Amniotic stem cell (primary cell): ENCODE data around the gene ALPG.
"Not testable (repeated sequence)": the region's sequence is repeated elsewhere in the genome, so short reads cannot be mapped to it uniquely, and the experiment has no call there.

ENCODE experiments used
- DNase-seq: peaks from one replicate; lab custom pipeline; 2025; lab: John Stamatoyannopoulos, UW

ALPG gene

DNA sequence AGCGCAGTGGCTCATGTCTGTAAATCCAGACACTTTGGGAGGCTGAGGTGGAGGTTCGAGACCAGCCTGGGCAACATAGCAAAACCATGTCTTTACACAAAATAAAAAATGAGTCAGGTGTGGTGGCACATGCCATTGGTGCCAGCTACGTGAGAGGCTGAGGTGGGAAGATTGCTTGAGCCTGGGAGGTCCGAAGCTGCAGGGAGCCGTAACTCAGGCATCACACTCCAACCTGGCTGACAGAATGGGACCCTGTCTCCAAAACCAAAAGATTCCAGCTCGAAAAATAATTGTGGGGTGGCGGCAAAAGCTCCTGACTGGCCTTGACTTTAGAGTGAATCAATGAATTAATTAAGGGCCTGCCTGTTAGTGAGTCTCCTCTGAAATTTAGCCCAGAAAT lies 29.3 kb upstream of the ALPG start:
- DNase-seq = no peak

DNA sequence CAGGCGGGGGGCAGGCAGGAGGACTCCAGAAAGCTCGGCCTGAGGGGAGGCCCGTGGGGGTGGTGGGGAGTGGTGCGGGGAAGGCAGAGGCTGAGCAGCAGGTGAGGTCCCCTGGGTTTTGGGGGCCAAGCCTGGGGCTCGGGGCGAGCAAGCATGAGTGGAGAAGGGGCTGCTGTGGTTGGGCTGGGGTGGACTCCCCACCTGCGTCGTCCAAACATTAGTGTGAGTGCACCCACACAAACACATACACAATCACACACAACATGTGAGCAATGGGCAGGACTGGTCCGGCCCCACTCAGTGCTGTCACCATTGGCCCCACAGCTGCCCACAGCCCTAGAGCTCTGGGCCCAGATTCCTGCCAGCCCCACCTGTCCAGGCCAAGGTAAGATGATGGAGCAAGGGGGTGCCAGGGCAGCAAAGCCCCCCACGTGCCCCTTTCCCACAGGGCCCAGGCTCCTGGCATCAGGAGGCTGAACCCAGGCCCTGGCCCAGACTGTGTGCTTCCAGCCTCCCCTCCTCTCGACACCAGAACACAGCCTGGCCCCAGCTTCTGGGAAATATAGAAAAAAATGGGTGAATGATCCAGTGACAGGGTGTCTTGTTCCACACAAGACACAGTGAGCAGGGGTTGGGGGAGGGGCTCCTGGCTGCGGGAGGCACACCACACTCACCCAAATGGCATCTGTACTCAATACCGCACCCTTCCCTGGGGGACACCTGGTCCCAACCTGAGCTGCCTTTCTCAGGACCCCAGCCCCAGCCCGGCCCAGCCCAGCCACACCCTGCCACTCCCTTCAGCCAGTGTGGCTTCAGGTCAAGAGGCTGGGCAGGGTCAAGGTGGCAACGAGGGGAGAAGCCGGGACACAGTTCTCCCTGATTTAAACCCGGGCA lies 28.6 kb upstream of the ALPG start:
- DNase-seq = no peak

DNA sequence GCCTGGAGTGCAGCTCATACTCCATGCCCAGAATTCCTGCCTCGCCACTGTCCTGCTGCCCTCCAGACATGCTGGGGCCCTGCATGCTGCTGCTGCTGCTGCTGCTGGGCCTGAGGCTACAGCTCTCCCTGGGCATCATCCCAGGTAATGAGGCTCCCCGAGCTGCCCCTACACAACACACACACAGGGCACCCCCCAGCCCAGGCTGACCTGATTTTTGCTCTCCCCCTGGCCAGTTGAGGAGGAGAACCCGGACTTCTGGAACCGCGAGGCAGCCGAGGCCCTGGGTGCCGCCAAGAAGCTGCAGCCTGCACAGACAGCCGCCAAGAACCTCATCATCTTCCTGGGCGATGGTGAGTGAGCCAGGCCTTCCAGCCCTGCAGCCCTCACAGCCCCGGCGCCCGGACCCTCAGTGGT lies 27.9 kb upstream of the ALPG start, which contains the start of gene ALPP:
ALPP (plus strand) TSS at position 17 of the 417 bp plus-strand sequence; CDS start at position 69, 52 bp downstream.
- not testable (repeated sequence) for DNase-seq

DNA sequence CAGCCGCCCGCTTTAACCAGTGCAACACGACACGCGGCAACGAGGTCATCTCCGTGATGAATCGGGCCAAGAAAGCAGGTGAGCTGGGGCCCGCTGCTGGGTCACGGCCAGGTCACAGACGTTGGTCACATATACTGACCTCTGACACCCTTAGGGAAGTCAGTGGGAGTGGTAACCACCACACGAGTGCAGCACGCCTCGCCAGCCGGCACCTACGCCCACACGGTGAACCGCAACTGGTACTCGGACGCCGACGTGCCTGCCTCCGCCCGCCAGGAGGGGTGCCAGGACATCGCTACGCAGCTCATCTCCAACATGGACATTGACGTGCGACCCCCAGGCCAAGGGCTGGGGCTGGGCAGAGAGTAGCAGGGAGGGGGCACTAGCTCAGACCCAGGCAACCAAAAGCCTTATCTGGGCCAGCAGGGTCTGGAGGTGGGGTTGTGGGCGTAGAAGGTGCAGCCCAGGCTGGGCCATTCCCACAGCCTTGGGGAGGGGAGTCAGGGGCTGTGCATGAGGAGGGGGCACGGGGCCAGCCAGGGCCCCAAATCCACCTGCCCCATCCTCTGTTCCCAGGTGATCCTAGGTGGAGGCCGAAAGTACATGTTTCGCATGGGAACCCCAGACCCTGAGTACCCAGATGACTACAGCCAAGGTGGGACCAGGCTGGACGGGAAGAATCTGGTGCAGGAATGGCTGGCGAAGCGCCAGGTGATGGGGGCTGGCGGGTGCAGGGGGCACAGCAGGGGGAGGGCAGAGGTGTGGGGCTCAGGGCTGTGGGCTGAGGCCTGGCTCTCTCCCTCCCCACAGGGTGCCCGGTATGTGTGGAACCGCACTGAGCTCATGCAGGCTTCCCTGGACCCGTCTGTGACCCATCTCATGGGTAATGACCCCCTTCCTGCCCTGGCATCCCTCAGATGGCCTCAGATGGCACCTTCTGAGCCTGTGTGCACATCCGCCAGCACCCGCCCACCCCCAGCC lies 26.7 kb upstream of the ALPG start:
- not testable (repeated sequence) for DNase-seq

DNA sequence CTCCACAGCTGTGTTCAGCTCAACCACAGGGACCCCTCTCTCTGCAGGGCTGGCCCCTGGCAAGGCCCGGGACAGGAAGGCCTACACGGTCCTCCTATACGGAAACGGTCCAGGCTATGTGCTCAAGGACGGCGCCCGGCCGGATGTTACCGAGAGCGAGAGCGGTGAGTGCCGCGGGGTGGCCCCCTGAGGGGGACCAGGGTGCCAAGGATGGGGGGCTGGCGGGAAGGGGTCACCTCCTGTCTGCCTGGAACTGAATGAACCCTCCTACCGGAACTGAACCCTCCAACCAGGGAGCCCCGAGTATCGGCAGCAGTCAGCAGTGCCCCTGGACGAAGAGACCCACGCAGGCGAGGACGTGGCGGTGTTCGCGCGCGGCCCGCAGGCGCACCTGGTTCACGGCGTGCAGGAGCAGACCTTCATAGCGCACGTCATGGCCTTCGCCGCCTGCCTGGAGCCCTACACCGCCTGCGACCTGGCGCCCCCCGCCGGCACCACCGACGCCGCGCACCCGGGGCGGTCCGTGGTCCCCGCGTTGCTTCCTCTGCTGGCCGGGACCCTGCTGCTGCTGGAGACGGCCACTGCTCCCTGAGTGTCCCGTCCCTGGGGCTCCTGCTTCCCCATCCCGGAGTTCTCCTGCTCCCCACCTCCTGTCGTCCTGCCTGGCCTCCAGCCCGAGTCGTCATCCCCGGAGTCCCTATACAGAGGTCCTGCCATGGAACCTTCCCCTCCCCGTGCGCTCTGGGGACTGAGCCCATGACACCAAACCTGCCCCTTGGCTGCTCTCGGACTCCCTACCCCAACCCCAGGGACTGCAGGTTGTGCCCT lies 25.2 kb upstream of the ALPG start:
- not testable (repeated sequence) for DNase-seq

DNA sequence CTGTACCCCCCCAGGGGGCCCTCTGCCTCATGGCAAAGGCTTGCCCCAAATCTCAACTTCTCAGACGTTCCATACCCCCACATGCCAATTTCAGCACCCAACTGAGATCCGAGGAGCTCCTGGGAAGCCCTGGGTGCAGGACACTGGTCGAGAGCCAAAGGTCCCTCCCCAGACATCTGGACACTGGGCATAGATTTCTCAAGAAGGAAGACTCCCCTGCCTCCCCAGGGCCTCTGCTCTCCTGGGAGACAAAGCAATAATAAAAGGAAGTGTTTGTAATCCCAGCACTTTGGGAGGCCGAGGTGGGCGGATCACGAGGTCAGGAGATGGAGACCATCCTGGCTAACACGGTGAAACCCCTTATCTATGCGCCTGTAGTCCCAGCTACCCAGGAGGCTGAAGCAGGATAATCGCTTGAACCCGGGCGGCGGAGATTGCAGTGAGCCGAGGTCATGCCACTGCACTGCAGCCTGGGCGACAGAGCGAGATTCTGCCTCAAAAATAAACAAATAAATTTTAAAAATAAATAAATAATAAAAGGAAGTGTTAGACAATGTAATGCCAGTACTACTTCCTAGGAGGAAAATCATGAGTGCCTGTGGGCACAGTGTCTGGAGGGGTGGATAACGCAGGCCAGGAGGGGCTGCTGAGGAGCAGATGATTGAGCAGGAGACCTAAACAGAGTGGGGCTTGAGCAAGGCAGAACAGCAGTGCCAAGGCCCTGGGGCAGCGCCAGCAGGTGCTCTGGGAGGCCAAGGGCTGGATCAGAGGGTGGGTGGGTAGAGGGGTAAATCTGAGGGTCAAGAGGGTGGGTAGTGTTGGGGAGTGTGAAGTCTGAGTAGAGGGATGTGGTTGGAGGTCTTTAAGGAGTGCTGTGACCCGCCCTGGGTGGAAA lies 24.1 kb upstream of the ALPG start:
- no peak for DNase-seq

DNA sequence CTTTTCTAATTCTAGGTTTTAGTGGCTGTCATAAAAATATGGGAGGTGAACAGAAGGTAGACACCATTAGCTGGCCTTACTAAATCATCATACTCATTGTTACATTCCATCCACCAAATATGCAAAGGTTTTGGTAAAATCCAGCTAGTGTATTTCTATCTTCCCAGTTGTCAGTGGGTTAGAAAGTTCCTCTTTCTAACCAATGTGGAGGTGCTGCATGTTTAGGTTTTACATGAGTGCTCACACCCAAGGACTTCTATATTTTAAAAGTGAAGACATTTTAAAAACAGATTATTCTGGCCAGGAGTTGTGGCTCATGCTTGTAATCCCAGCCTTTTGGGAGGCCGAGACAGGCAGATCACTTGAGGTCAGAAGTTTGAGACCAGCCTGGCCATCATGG lies 22.2 kb upstream of the ALPG start:
- DNase-seq = no peak

DNA sequence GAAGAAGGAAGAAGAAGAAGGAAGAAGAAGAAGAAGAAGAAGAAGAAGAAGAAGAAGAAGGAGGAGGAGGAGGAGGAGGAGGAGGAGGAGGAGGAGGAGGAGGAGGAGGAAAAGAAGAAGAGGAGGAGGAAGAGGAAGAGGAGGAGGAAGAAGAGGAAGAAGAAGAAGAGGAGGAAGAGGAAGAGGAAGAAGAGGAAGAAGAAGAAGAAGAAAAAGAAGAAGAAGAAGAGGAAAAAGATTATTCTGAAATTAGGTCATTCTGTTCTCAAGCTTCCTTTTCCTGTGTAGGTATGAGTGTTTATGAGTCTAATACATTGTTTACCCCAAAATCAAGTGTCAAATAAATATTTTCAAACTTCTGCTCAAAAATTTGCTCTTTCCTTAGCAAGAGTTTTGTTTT lies 21.6 kb upstream of the ALPG start:
- not testable (repeated sequence) for DNase-seq

DNA sequence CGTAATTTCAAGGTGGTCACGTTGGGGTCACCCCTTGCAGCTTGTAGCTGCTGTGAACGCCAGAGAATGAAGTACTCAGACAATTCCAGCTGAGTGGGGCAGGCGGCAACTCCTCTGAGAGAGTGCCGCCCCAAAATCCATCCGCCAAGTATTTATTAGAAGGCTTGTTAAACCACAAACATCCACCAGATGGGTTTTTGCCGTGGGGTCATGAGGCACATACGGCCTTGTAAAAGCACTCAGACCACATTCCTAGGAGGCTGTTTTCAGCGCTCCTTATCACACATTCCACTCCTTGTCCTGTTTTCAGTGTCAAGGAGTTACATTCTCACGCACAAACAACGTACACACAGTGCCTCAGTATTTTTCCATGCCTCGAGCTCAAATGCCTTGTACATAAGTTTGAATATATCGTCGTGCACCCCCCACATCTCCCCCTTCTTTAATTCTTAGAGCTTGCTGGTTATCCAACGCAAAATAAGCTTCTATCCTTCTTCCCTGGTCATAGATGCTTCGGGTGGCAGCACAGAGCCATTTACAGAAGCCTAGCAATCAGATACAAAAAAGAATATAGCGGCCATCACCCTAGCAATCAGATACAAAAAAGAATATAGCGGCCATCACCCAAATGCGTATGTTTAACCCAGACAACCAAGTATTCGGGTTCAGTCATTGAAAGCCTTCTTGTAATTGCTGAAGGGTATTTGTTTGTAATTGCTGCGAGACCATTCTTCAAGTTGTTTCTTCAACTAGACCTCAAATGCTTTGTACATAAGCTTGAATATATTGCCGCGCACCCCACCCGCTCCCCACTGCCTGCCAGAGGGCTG lies 20.8 kb upstream of the ALPG start:
- peak; percentile 14 for DNase-seq

DNA sequence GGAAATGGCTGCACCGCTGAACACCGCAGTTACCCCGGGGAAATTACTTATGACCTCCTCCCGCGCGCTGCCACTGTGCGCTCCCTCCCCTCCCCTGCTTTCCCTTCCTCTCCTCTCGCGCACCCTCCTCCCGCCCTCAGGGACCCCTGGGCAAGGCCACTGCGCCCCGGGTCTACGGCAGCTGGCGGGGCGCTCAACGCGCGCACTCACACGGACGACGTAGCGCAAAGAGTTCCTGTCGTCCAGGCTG lies 20.2 kb upstream of the ALPG start:
- no peak for DNase-seq

DNA sequence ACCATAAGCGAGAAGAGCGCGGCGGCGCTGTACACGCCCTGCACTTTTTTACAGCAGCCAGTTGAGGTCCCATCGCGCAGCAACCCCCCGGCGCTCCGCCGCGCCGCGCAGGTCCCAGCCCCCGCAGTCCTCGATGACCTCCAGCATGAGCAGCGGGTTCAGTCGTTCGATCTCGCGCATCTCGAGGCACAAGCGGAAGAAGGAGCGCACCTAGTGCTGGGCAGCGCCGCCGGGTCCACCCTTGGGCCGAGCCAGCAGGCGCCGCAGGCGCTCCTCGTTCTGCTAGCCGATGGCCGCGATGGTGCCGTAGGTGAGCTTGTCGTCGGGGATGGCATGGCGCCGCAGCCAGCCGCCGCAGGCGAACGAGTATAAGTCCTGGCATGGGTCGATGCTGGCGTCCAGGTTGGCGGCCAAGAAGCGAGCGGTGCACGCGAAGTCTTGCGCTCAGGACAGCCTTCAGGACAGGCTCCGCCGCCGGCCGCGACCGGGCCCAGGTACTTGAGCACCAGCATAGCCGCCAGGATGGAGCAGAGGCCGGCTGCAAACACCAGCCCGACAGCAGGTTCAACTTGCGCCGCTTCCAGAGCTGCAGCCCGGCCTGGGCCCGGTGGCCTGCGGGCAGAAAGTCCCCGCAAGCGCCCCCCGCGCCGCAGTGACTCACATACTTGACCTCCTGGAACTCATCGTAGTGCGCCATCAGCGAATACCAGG lies 19.7 kb upstream of the ALPG start:
- no peak for DNase-seq

DNA sequence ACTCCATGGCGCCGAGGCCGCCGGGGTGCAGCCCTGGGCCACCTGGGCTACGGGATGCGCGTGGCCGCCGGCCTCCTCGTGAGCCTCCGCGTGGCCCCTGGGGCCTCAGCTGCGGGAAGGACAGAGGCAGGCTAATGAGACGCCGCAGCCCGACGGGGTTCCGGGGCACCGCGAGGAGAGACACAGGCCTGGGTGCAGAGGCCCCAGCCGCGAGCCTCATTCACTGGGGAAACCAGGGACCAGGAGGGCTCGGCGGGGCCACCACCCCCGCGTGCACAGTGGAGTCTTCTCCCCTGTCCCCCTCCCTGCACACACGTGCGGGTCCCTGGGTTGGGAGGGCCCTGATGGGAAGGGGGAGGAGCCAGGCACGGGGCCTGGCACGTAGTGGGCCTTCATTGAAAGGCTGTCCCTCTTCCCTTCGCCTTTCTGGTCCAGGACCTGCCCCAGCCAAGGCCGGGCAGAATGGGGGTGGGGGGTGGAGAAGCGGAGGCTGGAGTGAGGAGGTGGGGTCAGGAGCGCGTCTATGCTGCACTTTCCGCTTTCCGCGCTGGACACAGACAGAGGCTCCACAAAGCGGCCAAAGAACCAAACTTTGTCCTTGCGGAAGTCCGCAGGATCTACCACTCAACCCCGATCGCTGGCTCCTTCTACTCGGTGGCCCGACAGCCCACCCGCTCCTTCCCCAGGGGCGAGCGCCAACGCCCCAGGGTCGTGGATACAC lies 19.0 kb upstream of the ALPG start:
- no peak for DNase-seq

DNA sequence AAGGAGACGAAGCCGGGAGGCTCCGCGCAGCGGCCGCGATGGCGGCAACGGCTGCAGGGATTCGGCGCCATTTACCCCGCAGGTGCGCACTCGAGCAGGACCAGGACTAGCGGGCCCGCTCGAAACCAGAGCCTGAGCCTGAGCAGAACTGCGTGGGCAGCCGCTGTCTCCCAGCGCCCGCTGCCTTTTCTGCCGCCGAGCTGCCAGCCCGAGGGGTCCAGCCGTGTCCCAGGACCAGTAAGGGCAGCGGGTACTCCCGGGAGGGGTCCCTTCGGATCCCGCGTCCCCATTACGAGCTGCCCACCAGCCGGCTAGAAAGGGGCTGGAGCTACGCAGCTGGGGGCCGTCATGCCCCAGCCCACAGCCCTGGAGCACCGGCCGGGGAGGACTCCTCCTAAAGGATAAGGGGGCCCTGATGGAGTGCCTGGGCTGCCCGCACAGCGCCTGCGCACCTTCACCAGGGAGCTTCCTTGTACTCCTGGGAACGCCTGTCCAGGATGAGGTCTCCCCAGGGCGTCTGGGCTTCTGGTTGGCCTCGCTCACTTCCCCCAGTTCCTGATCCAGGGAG lies 18.2 kb upstream of the ALPG start:
- DNase-seq = no peak

DNA sequence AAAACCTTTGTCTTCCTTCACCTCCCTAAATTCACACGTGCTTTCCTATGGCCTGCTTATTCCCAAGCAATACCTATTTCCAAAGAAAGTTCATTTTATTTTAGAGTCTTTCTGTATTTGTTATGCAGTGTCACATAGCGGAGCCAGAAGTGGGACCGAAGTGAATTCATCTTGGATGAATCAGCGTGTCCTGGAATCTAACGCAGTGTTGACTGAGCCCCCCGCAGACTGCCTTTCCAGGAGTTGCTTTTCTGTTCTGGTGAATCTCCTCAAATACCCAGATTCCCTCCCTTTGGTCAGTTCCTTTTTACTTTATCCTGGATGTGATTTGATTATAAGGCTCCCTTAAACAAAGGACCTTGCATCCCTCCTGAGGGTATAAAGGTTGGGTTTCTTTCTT lies 17.3 kb upstream of the ALPG start:
- no peak for DNase-seq

DNA sequence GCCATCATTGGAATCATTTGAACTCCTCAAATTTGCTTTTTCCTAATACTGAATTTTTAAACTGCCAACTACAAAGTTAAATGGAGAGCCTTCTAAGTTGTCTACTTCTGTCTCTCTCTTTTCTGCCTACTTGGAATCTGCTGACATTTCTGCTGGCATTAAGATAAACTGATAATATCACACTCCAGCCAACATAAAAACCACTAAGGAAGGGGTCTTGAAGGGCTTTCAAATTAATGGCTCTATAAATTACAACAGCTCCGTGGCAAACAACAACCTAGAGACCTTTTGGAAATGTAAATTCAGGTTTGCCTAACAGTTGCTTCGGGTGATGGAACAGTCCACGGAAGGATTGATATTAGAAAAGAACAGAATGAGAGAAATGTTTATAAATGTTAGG lies 16.0 kb upstream of the ALPG start:
- no peak for DNase-seq

DNA sequence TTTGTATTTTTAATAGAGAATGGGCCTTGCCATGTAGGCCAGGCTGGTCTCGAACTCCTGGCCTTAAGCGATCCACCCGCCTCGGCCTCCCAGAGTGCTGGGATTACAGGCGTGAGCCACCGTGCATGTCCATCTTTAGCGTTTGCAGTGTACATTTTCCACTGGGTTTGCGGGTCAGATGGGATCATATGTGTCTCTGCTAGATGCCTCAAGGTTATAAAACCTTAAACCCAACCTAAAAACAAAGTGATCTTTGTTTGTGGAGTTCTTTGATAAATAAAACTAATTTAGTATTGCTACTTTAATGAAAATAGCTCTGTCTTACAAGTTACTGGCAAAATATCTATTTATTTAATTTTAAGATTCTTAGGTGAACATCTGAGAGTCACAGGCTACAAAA lies 13.1 kb upstream of the ALPG start:
- DNase-seq = no peak

DNA sequence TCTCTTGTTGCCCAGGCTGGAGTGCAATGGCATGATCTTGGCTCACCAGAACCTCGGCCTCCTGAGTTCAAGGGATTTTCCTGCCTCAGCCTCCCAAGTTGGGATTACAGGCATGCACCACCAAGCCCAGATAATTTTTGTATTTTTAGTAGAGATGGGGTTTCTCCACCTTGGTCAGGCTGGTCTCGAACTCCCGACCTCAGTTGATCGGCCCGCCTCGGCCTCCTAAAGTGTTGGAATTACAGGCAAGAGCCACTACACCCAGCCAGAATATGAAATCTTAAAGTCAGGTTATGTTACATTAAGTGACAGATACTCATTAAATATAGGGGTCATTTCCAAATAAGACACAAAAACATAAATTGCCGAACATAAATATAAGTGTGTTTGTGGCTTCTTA lies 12.2 kb upstream of the ALPG start:
- not testable (repeated sequence) for DNase-seq

DNA sequence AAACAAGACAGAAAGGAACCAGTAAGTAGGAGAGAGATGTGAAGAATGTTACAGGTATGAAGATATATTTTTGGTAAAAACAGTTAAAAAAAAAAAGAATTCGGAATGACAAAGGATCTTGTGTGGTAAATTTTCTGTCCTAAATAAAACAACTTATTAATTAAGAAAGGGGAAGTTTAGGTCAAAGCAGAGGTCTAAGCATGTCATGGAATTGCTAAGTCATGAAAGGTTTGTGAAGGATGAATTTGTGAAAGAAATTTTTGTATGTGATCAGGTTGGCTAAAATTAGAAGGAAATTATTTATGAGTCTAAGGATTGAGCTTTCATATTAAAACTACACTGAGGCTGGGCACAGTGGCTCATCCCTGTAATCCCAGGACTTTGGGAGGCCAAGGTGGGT lies 11.1 kb upstream of the ALPG start:
- DNase-seq = no peak

DNA sequence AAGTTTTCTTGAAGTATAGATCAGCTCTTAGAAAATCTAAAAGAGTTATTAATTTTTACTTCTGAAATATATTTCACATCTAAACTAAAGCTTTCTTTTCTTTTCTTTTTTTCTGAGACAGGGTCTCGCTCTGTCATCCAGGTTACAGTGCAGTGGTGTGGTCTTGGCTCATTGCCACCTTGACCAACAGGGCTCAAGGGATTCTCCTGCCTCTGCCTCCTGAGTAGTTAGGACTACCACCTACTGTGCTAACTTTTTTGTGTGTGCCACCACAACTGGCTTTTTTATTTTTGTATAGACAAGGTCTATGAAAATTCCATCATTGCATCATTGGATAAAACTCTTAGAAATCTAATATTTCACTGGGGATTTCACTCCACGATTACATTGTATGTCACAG lies 10.0 kb upstream of the ALPG start:
- DNase-seq = no peak
